Aorta (tissue), 5 donors: ENCODE measurements around the gene RNF6. TPM values are rescaled to one million over a fixed set of nuclear protein-coding genes. Genes with fewer than 3 reads are reported as not detected.

Source experiments
- ATAC-seq: fragments of 200-7000 bp; cut with Tn5 transposase; one replicate; pipeline ENCODE4 v1.9.1; 2022; ENCODE audit warnings: moderate library complexity; ENCODE audit not compliant: low FRiP score
- DNase-seq, 2 donors: peaks; one replicate each; pipeline ENCODE4 v3.0.0-alpha.2; 2020
- H3K27ac ChIP-seq, 2 donors: one replicate each; pipeline ENCODE4 v1.5.1; 2013; ENCODE audit warnings: low read length in 2 of 2, mild to moderate bottlenecking in 2 of 2, moderate library complexity in 2 of 2, control low read depth in 1 of 2, inconsistent platforms in 1 of 2, low read depth in 1 of 2
- H3K27me3 ChIP-seq, 2 donors: one replicate each; pipeline ENCODE4 v1.6.1; 2013; ENCODE audit warnings: control low read depth in 1 of 2, low read length in 1 of 2, mild to moderate bottlenecking in 1 of 2, moderate library complexity in 1 of 2; ENCODE audit not compliant: insufficient read depth in 2 of 2, control insufficient read depth in 1 of 2
- H3K36me3 ChIP-seq, 2 donors: one replicate each; pipeline ENCODE4 v1.6.1; 2013; ENCODE audit warnings: control low read depth in 1 of 2, low read length in 1 of 2, mild to moderate bottlenecking in 1 of 2; ENCODE audit not compliant: insufficient read depth in 2 of 2, control insufficient read depth in 1 of 2
- H3K4me1 ChIP-seq, 2 donors: one replicate each; pipeline ENCODE4 v1.6.1; 2013; ENCODE audit warnings: low read length in 2 of 2, control low read depth in 1 of 2, mild to moderate bottlenecking in 1 of 2, moderate library complexity in 1 of 2; ENCODE audit not compliant: insufficient read depth in 2 of 2, control insufficient read depth in 1 of 2
- H3K4me3 ChIP-seq, 2 donors: one replicate each; pipeline ENCODE4 v1.5.1; 2013; ENCODE audit warnings: low read length in 2 of 2, control low read depth in 1 of 2, mild to moderate bottlenecking in 1 of 2
- H3K9me3 ChIP-seq: one replicate; pipeline ENCODE4 v1.6.1; 2013; ENCODE audit warnings: mild to moderate bottlenecking, low read length; ENCODE audit not compliant: control insufficient read depth
- WGBS, 2 donors: extraction: QIAGEN DNeasy Blood & Tissue Kit; methylation state at CpG; one replicate each; pipeline ENCODE4 v1.1.7; 2013; 5-methylcytosine and 5-hydroxymethylcytosine counted together
- intact Hi-C, 2 donors: fragments of 100-400 bp; cut with DNase I; formaldehyde crosslinking; loops; one replicate each; pipeline versions ENCODE4 v1.14.2 to v1.15.0; 2022
- polyA plus RNA-seq, 2 donors: library from polyadenylated mRNA; stranded (reverse); fragments of 200-250 nt; gene quantifications; one replicate each; pipeline ENCODE4 v1.2.3, GENCODE V29; 2013
- total RNA-seq, 2 donors: library from RNA; stranded (reverse); fragmentation: NEBNext Ultra II Directional; extraction: Animal tissue kit (Norgen Biotek cat#: 25700); gene quantifications; one replicate each; pipeline ENCODE4 v1.2.1, GENCODE V29; 2021
- donor health status: healthy with polysubstance abuse.
- donor health status: Bipolar disorder and iron deficiency.
- donor health status: DM: no; HTN: no; CAD: no.
- donor health status: DM: no; HTN: no; CAD: no.
- donor health status: DM: yes; HTN: yes; CAD: no.

The RNF6 gene
- total and polyA plus RNA-seq, 4 donors, result 13.1 to 28.9 (median 19.6) TPM

GRCh38 chr13:26197298-26197697, 24.8 kb downstream of the RNF6 start:
- H3K27ac ChIP-seq, result no peak overlapping the region
- no peak overlapping the region for H3K4me3 ChIP-seq
- no peaks in the 10 kb centered on the region for H3K27me3 ChIP-seq
- no peaks in the 10 kb centered on the region for H3K4me1 ChIP-seq
- no peaks in the 10 kb centered on the region for H3K36me3 ChIP-seq
- H3K9me3 ChIP-seq, result no peaks in the 10 kb centered on the region
- intact Hi-C loops, result no loop called here
- ATAC-seq (no peak), DNase-seq (no peak)

DNA sequence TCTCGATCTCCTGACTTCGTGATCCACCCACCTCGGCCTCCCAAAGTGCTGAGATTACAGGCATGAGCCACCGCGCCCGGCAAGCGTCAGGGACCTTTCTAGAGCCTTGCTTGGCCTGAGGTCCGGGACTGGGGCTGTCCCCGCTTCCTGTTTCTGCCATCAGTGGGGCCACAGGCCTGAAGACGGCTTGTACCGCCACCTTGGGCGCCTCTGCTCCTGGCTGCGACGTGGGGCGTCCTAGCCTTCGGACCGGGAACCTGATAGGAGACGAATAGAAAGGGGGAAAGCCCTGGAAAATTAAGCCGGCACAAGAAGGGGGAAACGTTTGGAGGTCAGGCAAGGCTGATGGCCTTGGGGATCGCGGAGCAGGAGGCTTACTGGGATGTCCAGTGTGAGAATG, 35.1 kb downstream of the RNF6 start:
- Histone ChIP-seq H3K36me3 (no peaks in the 10 kb centered on the region), H3K27me3 (no peaks in the 10 kb centered on the region), H3K4me1 (no peaks in the 10 kb centered on the region), H3K4me3 (no peak overlapping the region), H3K9me3 (no peaks in the 10 kb centered on the region), H3K27ac (no peak overlapping the region)
- WGBS, 2 donors, result 46% methylated on average over 19 to 22 of the region's 22 CpGs
- DNase-seq (no peak), ATAC-seq (no peak)
- intact Hi-C loops, result loop anchor here (1.0 to 10.0 kb wide), 2 partner anchors 34 to 68 kb away; partner anchors contain the start of gene CDK8 (in 1 of the 2)

DNA sequence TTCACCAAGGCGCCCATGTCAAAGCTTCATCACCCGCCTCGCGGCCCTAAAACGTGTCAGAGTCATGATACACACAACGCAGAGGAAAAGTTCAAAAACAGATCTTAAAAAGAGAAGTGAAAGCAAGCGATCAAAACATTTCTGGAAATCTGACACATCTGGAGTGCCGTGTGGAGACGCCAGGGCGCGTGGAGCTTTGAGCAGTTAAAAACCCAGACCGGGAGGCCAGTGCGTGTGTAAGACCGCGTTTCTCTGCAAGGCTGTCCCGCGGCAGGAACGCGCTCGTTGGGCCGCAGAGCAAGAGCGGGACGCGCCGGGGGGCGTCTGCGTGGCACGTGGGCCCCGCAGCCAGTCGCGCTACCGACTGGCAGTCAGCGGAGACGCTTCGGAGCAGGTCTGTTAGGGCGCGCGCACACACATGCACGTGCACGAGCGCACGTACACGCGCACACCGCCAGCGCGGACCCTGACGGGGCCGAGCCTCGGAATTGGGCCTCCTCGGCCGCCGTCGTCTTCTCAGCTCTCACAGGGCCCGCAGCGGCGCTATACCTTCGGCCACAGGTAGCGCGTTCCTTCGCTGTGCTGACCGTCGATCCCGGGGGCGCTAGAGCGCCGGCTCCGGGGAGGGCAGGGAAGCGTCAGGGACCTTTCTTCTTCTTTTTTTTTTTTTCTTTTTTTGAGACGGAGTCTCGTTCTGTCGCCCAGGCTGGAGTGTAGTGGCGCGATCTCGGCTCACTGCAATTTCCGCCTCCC, 35.8 kb downstream of the RNF6 start:
- DNase-seq (peak; percentile 91 to 95), ATAC-seq (peak; percentile 96)
- H3K36me3 ChIP-seq, result no peaks in the 10 kb centered on the region
- H3K9me3 ChIP-seq, result no peaks in the 10 kb centered on the region
- H3K27ac ChIP-seq, result peak overlapping the region in 1 of 2 donors; percentile 47
- 1 to 2% methylated on average over 53 to 76 of the region's 76 CpGs for WGBS, 2 donors
- H3K4me1 ChIP-seq, result no peaks in the 10 kb centered on the region
- intact Hi-C loops, result loop anchor here (1.0 to 10.0 kb wide), 2 partner anchors 35 to 69 kb away; partner anchors contain the start of gene CDK8 (in 1 of the 2)
- H3K4me3 ChIP-seq, result peak overlapping the region; percentile 4 to 29
- H3K27me3 ChIP-seq, result no peaks in the 10 kb centered on the region

GRCh38 chr13:26185720-26186117, 36.4 kb downstream of the RNF6 start:
- peak; percentile 12 for ATAC-seq
- WGBS, 2 donors, result 34 to 36% methylated on average over 8 of the region's 8 CpGs
- H3K27ac ChIP-seq, result peak overlapping the region in 1 of 2 donors; percentile 47

DNA sequence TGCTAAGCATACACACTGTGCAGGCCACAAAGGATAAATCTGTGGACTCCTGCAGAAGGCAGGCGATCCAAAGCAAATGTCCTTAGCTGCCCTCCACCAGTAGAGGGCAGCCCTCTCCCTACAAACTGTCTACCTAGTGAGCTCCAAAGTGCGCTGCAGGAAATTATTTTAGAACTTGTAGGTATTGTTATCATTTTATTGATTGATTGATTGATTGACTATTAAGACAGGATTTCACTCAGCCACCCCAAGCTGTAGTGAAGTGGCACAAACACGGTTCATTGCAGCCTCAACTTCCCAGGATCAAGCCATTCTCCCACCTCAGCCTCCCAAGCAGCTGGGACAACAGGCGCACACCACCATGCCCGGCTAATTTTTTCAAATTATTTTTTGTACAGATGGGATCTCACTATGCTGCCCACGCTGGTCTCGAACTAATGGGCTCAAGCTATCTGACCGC, 37.3 kb downstream of the RNF6 start:
- H3K27ac ChIP-seq, result no peak overlapping the region
- intact Hi-C loops, result loop anchor here (2.0 to 10.0 kb wide), 3 partner anchors 70 to 512 kb away; partner anchors contain the start of gene CDK8 (in 1 of the 2)
- peak in 1 of 2 donors; percentile 69 for DNase-seq

More at GRCh38 chr13:26185720-26186117, 36.4 kb downstream of the RNF6 start:
- Histone ChIP-seq H3K4me1 (no peaks in the 10 kb centered on the region), H3K27me3 (no peaks in the 10 kb centered on the region), H3K9me3 (no peaks in the 10 kb centered on the region), H3K4me3 (peak overlapping the region; percentile 4 to 29), H3K36me3 (no peaks in the 10 kb centered on the region)
- no peak for DNase-seq
- intact Hi-C loops, result loop anchor here (1.0 to 10.0 kb wide), 3 partner anchors 36 to 311 kb away; partner anchors contain the start of gene CDK8 (in 1 of the 2)

DNA sequence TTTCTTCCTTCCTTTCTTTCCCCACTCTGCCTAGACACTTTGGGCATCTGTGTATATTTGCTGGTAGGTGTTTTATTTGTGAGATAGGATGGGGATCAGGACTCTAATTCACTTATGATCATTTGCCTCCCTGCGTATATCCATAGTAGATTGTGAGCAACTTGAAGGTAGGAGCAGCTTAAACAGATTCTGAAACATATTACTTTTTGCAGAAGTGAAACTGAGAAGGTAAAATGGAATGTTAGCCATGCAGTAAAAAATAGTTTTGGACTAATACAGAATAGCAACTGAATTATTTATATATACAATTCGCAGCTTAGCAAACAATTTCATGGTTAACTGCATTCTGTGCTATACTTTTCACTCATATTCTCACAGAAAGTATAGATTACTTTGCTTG, 38.7 kb downstream of the RNF6 start:
- no peak for ATAC-seq
- Histone ChIP-seq H3K4me3 (no peak overlapping the region), H3K27ac (no peak overlapping the region), H3K27me3 (no peaks in the 10 kb centered on the region), H3K4me1 (no peaks in the 10 kb centered on the region), H3K36me3 (no peaks in the 10 kb centered on the region), H3K9me3 (no peaks in the 10 kb centered on the region)
- intact Hi-C loops, result loop anchor here (5.0 to 10.0 kb wide), 2 partner anchors 71 to 514 kb away; partner anchors contain the start of gene CDK8 (in 1 of the 2)
- WGBS, 2 donors, result 88 to 95% methylated on average over 2 of the region's 2 CpGs
- DNase-seq, result no peak

More for the DNA sequence above, 37.3 kb downstream of the RNF6 start:
- Histone ChIP-seq H3K9me3 (no peaks in the 10 kb centered on the region), H3K36me3 (no peaks in the 10 kb centered on the region), H3K4me3 (no peak overlapping the region), H3K27me3 (no peaks in the 10 kb centered on the region), H3K4me1 (no peaks in the 10 kb centered on the region)
- 59 to 66% methylated on average over 8 of the region's 8 CpGs for WGBS, 2 donors
- peak; percentile 76 for ATAC-seq

DNA sequence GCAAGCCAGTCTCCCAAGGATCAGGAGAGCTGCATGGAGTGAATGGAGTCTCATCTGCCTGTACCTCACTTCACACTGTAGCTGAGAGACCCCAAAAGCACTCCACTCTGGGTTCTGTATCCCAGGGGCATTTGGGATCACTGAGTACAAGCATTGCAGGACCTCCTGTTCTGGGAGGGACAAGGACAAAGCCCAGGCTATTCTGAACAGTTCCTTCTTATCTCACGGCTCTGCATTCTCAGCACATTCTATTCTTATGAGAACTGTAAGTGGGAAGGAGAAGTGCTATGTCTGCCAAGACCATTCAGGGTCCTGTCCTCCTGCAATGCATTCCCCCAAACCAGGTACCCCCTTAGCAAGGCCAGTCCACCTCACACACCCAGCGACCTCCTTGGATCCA, 42.8 kb downstream of the RNF6 start:
- ATAC-seq, result no peak

GRCh38 chr13:26168835-26169234, 53.3 kb downstream of the RNF6 start:
- DNase-seq, result no peak
- H3K4me3 ChIP-seq, result no peak overlapping the region
- no peaks in the 10 kb centered on the region for H3K9me3 ChIP-seq
- H3K36me3 ChIP-seq, result no peaks in the 10 kb centered on the region
- ATAC-seq, result no peak
- intact Hi-C loops, result no loop called here
- WGBS, 2 donors, result 73 to 79% methylated on average over 3 of the region's 3 CpGs
- H3K27ac ChIP-seq, result no peak overlapping the region
- H3K27me3 ChIP-seq, result no peaks in the 10 kb centered on the region
- no peaks in the 10 kb centered on the region for H3K4me1 ChIP-seq

More for the DNA sequence above, 42.8 kb downstream of the RNF6 start:
- no peak overlapping the region for H3K4me3 ChIP-seq
- no peaks in the 10 kb centered on the region for H3K27me3 ChIP-seq
- H3K9me3 ChIP-seq, result no peaks in the 10 kb centered on the region
- WGBS, 2 donors, result 39 to 48% methylated on average over 2 of the region's 2 CpGs
- H3K36me3 ChIP-seq, result no peaks in the 10 kb centered on the region
- intact Hi-C loops, result no loop called here
- no peak overlapping the region for H3K27ac ChIP-seq
- H3K4me1 ChIP-seq, result no peaks in the 10 kb centered on the region
- no peak for DNase-seq
